Inflammatory macrophage treated with lipopolysaccharide for 1 hour (primary cell): ENCODE results near the gene SBNO2.
"Not testable (repeated sequence)": the region's sequence is repeated elsewhere in the genome, so short reads cannot be mapped to it uniquely, and the experiment has no call there.

Experiments
- DNase-seq, 2 donors: peaks; one replicate each; pipeline ENCODE4 v3.0.0-alpha.2; 2020 to 2022

Gene SBNO2

DNA sequence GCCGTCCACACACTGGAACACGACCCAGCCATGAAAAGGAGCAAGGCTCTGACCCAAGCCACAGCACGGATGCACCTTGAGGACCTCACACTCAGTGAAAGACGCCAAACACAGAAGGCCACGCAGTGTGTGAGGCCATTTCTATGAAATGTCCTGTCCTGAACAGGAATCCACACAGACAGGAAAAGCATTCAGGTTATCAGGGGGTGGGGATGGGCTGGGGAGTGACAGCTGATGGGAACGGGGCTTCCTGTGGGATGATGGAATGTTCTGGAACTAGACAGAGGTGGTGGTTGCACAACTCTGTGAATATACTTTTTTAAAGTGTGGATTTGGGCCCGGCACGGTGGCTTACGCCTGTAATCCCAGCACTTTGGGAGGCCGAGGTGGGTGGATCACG is 39.6 kb downstream of the SBNO2 start:
- DNase-seq, result no peak

DNA sequence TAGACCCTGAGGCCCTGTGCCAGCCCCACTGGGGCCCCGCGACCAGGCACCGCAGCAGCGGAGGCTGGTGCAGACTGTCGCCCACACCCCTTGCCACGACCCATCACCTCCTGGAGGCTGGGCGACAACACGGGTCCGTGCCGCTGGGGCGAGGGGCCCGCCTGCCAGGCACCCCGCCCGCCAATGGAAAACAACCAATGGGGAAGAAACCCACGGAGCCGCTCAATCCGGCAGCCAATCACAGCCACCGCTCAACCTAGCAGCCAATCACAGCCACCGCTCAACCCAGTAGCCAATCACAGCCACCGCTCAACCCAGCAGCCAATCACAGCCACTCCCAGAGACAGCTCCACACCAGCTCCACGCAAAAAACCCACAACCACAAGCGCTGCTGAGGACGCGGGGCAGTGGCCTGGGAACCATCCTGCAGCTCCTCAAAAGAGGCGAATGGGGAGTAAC is 40.6 kb downstream of the SBNO2 start:
- DNase-seq, result peak in 1 of 2 donors; percentile 36

DNA sequence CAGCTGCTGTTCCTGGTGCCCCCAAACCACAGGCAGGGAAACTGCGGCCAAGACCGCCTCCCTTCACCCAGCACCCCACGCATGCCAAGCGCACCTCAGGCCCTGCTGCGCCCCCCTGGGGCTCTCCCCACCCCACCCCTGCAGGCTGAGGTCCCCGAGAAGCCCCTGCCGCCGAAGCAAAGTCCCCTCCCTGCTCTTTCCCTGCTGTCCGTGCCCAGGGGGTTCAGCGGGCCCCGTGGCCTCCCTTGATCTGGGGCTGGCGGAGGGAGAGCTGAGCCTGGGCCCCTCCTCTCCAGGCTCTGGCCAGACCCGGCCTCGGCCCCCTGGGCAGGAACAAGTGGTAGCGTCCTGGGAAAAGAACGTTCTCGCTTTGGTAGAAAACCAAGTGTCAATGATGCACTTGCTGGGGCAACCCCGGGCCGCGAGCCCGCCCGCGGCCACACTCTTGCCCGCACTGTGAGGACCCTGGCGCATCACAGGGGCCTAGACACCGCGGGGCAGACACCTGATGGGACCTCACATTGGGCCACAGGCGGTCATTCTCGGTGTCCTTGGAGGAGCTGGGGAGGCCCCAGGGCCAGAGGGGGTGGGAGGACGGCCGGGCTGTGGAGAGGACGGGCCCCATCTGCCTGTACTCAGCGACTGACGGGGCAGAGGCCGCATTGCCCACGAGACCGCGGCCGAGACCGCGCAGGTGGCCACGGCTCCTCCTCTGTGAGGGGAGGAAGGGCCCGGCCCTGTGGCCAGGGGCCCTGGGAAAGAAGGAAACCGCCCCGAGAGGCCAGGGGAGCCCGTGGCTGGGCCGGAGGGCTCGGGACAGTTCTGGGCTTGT is 41.3 kb downstream of the SBNO2 start:
- DNase-seq, result peak in 1 of 2 donors; percentile 20

DNA sequence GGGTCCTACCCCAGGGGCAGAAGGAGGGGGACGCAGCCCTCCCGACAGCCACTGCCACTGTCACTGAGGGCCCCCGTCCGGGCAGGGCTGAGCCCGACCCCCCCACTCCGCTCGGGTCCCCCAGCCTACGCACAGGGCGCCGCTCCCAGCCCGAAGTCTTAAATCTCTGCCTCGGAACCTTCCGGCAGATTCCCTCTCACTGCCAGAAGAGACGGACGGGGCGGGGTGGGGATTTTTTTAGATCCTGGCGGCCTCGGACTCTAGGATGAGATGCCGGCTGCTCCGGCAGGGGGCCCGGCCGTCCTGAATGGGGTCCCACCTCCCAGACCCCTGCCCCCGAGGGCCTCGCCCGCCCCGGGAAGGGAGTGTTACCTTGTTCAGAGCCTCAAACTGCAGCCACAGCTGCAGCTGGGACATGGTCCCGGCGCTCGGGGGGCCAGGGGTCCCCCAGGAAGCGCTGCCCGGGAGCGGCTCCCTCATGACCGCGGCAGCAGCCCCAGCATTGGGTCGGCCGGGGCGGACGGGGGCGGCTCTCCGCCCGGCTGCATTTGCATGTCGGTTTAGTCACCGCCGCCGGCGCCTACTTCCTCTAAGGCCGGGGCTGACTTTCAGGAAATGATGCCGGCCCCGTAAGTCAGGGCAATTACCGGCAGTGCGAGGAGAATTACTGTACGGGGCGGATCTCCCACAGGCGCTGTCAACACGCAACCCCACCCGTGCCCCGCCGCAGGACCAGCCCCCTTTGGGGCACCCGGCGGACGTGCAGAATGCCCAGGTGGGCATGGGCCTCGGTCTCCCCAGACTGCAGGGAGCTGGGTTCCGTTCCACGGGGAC is 42.1 kb downstream of the SBNO2 start:
- peak; percentile 93 to 95 for DNase-seq

DNA sequence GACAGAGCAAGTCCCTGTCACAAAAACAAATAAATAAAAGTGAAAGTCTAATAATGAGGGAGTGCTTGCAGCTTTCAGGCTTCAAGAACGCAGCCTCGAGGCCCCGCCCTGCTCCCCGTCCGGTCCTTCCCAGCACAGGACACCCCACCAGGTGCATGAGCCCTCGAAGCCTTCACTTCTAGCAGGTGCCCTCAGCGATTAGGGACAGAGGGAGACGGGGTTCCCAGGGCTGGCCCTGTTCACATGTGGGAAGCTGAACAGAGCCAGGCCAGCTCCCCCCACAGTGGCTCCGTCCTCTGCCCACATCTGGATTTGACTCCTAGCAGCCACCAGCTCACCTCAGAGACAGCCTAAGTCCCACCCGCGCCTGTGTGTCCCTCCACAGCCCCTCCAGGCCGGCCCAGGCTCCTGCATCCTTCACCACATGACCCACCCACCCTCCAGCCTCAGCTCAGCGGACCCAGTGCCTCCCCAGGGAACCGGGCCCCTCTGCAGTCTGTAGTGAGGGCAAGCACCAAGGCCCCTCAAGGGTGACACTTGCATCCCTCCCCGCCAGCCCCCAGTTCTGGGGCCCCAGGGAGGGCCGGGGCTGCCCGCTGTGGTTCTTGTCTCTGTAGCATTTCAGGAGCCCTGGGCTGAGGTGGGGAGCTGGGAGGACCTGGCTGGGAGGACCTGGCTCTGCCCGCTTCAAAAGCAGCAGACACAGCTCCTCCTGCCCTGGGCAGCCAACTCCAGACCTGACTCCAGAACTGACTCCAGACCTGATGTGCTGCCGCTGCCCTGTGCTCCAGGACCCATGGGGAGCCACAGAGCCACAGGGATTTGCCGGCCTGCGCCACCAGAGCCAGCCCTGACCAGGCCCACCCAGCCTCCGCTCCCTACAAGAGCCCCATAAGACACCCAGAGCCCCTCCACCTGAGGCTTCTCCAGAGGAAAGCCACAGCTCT is 43.0 kb downstream of the SBNO2 start:
- no peak for DNase-seq

DNA sequence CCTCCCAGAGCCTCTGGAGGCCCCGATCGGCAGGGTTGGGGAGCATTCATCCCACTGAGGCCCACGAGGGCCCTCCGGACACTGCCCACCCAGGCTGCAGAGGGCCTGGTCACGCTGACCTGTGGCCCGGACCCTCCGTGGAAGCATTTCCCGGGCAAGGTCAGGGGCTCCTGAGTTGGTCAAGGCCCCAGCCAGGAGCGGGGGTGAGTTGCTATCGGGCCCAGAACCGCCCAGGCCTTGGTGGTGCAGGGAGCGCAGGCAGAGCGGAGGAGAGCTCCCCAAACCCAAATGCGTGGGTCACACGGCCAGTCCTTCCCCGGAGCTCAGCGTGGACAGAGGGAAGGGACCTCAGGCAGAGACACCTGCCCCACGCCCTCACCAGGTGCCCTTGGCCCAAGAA is 44.5 kb downstream of the SBNO2 start:
- DNase-seq, result no peak

DNA sequence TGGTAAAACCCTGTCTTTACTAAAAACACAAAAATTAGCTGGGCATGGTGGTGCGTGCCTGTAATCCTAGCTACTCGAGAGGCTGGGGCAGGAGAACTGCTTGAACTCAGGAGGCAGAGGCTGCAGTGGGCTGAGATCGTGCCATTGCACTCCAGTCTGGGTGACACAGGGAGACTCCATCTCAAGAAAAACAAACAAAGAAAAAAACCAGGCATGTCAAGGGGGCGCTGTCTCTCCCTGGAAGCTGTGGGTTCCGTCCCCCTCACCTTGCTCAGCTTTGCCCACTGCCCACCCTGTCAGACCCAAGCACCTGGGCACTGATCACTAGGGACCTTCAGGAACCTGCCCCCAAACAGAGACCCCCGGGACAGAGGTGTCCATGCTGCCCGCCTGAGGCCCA is 45.0 kb downstream of the SBNO2 start:
- DNase-seq, result not testable (repeated sequence)

DNA sequence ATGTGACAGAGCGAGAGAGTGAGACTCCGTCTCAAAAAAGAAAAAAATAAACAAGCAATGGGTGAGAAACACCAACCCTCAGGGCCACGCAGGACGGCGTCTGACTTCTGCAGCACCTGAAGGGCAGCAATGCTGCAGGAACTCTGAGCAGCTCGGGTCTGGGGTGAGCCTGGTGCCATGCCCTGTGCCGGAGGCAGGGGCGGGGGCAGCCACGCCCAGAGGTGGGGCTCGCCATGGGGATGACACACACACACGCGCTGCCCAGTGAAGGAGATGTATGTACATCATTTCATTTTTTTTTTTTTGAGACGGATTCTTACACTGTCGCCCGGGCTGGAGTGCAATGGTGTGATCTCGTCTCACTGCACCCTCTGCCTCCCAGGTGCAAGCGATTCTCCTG is 46.0 kb downstream of the SBNO2 start:
- no peak for DNase-seq

DNA sequence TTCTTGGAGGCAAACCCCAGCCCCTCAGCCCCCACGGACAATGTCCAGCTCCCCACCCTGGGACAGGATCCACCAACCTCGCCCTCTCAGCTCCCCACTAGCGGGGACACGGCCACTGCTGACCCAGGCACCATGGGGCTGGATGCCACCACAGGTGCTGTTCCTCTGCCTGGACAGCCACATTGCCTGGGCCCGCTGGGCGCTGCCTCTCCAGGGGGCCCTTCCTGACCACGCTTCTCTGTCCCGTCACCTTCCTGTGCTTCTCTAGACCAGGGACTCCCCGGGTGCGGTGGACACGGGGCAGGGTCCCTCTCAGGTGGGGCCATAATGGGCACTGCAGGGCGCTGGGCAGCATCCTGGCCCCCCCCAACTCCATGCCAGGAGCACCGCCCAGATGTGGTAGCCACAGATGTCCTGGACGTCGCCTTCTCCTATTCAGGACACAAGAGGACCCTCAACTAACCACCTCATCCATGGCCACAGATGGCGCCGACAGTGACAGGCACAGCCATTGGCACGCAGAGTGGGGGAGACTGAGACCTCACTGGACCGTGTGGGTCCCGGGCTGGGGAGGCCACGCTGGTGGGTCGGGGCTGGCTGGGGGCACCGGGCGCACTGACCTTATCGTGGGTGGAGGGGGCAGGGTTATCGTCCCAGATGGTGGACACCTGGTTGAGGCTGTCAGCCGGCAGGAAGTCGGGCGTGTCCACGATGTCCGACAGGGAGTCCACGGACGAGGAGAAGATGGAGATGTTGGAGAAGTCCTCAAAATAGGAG is 46.9 kb downstream of the SBNO2 start:
- no peak for DNase-seq

DNA sequence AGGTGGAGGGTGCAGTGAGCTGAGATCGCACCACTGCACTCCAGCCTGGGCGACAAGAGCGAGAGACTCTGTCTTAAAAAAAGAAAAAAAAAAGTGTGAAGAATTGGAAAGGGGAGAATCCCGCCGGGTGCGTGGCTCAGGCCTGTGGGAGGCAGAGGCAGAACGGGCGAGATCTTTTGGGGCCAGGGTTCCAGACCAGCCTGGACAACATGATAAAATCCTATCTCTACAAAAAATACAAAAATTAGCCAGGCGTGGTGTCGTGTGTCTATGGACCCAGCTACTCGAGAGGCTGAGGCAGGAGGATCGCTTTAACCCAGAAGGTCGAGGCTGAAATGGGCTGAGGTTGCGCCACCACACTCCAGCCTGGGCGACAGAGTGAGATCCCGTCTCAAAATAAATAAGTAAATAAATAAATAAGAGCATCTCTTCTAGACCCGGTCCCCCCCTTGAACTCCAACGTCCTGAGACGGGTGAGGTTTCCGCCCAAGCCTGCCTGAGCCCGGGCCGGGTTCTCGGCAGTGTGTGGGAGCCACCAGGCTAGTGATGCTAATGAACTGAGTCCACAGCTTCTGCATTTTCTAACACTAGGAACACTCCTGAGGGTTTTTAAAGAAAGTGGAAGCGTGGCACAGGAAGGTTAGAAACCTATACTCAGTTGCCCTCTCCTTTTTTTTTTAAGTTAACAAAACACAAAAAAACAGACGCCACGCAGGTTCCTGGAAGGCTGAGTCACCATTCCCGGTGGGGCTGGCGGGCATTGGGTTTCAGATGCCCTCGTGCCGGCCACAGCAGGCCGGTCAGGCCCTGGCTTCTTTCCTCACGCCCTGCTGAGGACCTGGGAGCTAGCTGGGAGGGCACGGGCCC is 48.2 kb downstream of the SBNO2 start:
- DNase-seq, result peak; percentile 54 to 61

DNA sequence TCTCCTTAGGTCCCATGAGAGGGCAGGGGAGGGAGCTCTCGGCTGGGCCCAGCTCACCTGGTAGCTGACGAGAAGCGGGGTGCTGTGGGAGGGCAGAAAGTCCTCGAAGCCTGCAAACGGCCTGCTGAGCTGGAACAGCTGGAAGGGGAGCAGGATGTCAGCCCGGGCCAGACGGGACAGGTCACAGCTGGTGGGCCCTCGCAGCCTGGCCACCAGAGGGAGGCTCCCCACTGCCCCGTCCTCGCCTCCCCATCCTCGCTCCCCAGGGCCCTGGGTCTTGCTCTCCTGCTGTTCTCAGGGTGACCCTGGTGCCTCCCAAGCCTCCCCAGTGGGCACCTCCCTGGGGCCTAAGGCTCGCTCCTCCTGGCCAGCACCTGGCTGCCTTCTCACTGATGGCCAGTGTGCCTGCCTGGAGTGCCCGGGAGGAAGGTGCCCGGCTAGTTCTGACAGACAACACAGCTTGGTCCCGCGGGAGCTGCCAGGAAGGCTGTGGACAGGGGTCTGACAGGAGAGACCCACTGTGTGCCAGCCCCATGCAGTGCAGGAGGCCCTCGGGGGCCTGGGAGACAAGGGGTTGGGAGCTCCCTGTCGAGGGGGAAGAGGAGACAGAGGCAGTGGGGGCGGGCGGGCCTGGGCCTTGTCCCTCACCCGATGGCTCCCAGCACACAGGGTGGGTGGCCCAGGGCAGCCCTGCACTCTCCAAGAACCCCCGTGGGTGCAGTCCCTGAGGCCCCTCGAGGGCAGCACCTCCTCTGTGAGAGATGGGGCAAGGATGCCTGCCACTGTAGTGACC is 50.0 kb downstream of the SBNO2 start:
- DNase-seq, result no peak

DNA sequence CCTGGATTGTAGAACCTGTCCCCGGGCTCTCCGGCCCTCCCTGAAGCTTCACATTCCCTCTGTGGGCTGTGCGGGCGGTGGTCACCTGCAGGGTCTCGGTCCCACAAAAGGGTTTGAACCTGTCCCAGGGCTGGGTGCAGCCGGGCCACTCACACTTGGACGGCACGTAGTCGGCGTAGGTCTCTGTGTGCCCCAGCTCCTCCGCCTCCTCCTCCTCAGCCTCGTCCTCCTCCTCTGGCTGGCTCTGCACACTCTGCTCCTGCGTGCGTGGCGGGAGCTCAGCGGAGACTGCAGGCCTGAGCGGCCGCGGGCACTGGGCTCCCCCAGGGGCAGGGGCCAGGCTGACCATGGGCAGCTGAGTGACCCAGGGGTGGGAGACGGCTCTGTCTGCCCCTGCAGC is 50.7 kb downstream of the SBNO2 start:
- DNase-seq, result no peak

DNA sequence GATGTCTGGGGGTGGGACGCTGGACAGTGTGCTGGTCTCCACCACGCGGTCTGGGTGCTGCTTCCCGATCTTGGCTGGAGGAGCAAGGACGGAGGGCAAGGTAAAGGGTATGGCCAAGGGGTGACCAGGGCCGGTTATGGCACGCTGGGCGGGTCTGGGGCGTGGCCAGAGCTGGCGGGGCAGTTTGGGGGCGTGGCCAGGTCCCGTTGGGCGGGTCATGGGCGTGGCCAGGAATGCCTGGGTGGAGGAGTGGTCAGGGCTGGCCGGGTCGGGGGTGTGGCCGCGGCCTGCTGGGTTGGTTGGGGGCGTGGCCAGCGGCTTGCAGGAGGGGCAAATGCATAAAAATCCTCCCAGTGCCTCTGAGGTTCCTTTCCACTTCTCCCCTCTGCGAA is 51.1 kb downstream of the SBNO2 start:
- peak; percentile 62 to 88 for DNase-seq

DNA sequence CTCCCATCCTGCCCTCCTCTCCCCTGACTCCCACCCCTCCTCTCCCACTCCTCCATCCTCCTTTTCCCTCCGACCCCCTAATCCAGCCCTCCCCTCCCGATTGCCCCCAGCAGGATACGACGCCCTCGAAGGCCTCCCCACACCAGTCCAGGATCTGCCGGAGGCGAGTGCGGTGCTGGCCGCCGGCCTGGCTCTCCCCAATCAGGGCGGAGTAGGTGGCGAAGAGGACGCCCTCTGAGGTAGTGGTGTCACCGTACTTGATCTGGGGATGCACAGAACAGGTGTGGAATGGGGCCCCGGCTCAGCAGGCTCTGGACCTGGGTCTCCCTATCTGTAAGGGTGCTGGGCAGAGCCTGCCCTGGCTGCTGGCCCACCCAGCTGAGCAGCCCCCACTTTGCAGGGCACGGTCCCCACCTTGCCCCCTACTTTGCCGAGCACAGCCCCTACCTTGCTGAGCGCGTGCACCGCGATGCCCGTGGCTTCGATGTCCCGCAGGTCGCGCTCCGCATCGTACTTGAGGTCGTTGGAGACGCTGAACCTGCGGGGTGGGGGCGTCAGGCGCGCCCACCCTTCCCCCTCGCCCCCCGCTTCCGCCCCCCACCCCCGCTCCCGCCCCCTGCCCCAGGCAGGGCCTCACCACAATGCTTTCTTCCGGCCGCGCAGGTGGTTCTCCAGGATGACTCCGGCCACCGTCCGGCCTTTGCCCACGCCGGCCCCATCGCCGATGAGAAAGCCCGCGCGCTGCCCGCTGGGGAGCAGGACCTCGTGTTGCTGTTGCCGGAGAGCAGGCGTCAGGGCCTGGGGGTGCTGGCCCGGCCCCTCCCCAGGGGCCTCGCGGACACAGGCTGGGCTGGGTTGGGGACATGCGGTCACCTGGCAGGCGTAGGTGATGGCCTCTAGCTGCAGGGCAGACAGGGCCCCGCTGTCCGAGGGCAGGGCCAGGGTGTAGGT is 51.8 kb downstream of the SBNO2 start:
- DNase-seq, result no peak

DNA sequence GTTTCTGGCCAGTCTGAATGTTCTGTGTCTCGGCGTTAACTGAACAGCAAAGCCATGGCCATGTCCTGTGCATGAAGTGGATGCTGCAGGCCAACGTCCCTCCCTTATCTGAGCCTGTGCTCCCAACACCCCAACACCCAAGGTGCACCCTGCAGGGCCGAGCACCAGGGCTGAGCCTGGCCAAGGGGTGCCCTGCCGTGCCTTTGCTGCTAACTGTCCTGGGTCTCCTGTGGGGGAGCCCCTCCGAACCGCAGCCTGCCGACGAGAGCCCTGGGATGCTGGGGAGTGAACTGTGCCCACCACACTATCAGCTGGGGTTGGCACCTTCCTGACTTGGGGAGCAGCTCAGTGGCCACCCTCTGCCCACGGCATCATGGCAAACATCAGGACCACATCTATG is 52.7 kb downstream of the SBNO2 start:
- DNase-seq, result no peak

DNA sequence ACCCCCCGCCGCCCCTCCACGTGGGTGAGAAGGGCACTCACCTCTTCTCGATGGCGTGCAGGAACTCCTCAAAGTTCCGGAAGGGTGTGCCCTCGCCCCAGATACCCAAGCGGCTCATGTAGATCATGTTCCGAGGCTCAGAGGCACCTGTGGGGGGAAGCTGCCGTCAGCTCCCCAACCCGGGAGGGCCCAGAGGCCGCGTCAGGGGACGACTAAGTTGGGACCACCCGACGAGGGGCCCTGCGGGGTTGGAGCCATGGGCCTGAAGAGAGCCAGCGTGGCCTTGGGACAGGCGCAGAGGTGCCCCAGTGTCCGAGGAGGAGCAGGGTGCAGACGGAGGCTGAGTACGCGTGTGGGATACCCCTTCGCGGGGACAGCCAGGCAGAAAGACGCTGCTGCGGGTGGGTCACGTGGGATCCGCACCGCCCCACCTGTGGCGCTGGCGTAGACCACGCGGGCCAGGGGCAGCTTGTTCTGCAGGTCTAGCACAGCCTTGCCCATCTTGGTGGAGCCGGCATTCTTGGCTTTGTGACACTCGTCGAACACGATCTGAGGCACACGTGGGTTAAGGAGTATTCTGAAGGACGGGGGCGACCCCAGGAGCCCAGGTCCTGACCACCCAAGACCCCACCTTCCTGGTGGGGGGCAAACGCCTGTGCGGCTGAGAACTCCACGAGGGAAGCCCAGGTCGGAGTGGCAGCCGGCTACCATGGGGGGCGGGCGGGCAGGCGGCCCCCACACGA is 54.4 kb downstream of the SBNO2 start:
- no peak for DNase-seq

DNA sequence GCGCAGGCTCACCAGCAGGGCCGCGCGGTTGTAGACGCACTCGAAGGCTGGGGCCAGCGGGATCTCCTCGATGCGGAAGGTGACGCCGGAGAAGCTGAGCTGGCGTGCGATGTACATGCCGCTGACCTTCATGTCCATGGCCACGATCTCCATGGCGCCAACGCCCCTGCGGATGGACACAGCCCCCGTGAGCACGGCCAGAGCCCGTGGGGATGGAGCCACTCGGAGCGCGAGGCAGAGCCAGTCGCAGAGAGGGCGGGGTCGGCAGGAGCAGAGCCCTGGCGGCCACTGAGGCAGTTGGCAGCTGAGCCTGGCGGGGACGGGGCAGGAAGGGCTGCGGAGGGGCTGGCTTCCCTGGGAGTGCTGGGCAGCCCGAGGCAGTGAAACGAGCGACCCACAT is 55.1 kb downstream of the SBNO2 start:
- no peak for DNase-seq

DNA sequence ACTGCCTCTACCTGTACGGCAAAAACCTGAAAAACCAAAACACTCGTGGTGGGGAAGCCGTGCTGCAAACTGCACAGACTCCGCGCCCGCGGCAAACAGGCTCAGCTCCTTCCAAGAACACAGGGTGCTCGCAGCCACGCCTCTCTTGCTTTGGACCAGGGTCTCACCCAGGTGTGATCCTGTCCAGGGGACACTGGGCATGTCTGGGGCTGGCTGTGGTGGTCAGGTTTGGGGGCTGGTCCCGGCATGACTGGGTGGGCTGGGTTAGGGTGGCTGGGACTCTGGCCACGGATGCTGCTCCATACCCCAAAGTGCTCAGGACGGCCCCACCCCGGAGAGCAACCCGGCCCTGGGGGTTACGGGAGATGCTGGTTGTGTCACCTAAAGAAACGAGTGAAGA is 56.4 kb downstream of the SBNO2 start:
- no peak for DNase-seq
